HCT116 (cell line): ENCODE measurements around the gene PRIMA1. TPM values are rescaled to one million over a fixed set of nuclear protein-coding genes. Genes with fewer than 3 reads are reported as not detected.

Experiments
- ATAC-seq: fragments of 200-7000 bp; cut with Tn5 transposase; 2 replicates; pipeline ENCODE4 v1.9.1; 2020; ENCODE audit warnings: mild to moderate bottlenecking, moderate library complexity
- BruUV-seq: library from RNA; stranded (reverse); fragments of 400-500 nt; replicated peaks from 2 replicates; lab custom pipeline; 2021; lab: Mats Ljungman, UMichigan
- CTCF ChIA-PET: fragments of 300-600 bp; sonication (Branson Sonifier 250); formaldehyde crosslinking; loops from one replicate; lab custom pipeline; 2021; ENCODE audit warnings: antibody characterized with exemption; lab: Charles Lee
- POLR2A ChIA-PET: fragments of 300-600, 350-600 bp; sonication (Branson Sonifier 250); formaldehyde crosslinking; loops from one replicate; lab custom pipeline; 2021; ENCODE audit warnings: antibody characterized with exemption; lab: Charles Lee
- RAD21 ChIA-PET, 2 experiments: fragments of 300-600 bp; sonication (Branson Sonifier 250); formaldehyde crosslinking; loops; one replicate each; lab custom pipeline; 2023; ENCODE audit warnings: low total read pairs in 2 of 2; ENCODE audit not compliant: uncharacterized antibody in 2 of 2, unreplicated experiment in 2 of 2, low non-redundant PET in 1 of 2; lab: Charles Lee
- DNase-seq: peaks from one replicate; pipeline ENCODE4 v3.0.0-alpha.2; 2010; ENCODE audit warnings: low read depth, low spot score
- H2AFZ ChIP-seq: fragments of 200-600 bp; shearing (Covaris generic), sonication (generic); 2 replicates; pipeline ENCODE4 v1.6.1; 2017; ENCODE audit warnings: low read depth, mixed run types, mixed read lengths, antibody characterized with exemption, low read length; ENCODE audit not compliant: poor library complexity, severe bottlenecking
- H3K27ac ChIP-seq: 2 replicates; pipeline ENCODE4 v1.5.1; 2012; ENCODE audit warnings: low read depth, low read length
- H3K27me3 ChIP-seq: fragments of 200-600 bp; sonication (generic); 2 replicates; pipeline ENCODE4 v1.6.1; 2016; ENCODE audit warnings: mixed run types, low read length, mixed read lengths; ENCODE audit not compliant: insufficient read depth
- H3K36me3 ChIP-seq, 2 experiments: fragments of 200-500 bp in 1 of 2; fragments of 200-600 bp in 1 of 2; sonication (Bioruptor generic) in 1 of 2; sonication (generic) in 1 of 2; 2 replicates each; pipeline versions ENCODE4 v1.5.1 to v1.6.1; 2014 to 2016; ENCODE audit warnings: low read length in 2 of 2, inconsistent platforms in 1 of 2, mixed read lengths in 1 of 2, mixed run types in 1 of 2; ENCODE audit not compliant: insufficient read depth in 2 of 2, control insufficient read depth in 1 of 2
- H3K4me1 ChIP-seq, 2 experiments: fragments of 200-600 bp in 1 of 2; sonication (generic) in 1 of 2; 2 replicates each; pipeline versions ENCODE4 v1.5.1 to v1.6.1; 2012 to 2017; ENCODE audit warnings: low read length in 2 of 2, inconsistent platforms in 1 of 2, mild to moderate bottlenecking in 1 of 2, mixed read lengths in 1 of 2, mixed run types in 1 of 2, moderate library complexity in 1 of 2; ENCODE audit not compliant: insufficient read depth in 2 of 2, control insufficient read depth in 1 of 2
- H3K4me2 ChIP-seq: fragments of 200-600 bp; sonication (generic); 2 replicates; pipeline ENCODE4 v1.6.1; 2017; ENCODE audit warnings: mixed run types, low read length, mixed read lengths
- H3K4me3 ChIP-seq, 2 experiments: fragments of 200-600 bp in 1 of 2; sonication (generic) in 1 of 2; replicated peaks in 1 of 2; 2 replicates each; pipeline ENCODE4 v1.5.1; 2011 to 2016; ENCODE audit warnings: low read length in 2 of 2, control low read depth in 1 of 2, low read depth in 1 of 2, mild to moderate bottlenecking in 1 of 2, mixed read lengths in 1 of 2, mixed run types in 1 of 2
- H3K79me2 ChIP-seq: fragments of 200-600 bp; sonication (generic); 2 replicates; pipeline ENCODE4 v1.6.1; 2017; ENCODE audit warnings: mild to moderate bottlenecking, mixed run types, low read length, moderate library complexity, mixed read lengths; ENCODE audit not compliant: insufficient read depth
- H3K9ac ChIP-seq: fragments of 200-600 bp; sonication (generic); 2 replicates; pipeline ENCODE4 v1.6.1; 2016; ENCODE audit warnings: low read length, mixed read lengths
- H3K9me2 ChIP-seq: fragments of 200-600 bp; sonication (generic), shearing (Covaris generic); 2 replicates; pipeline ENCODE4 v1.6.1; 2017; ENCODE audit warnings: mixed run types, mild to moderate bottlenecking, moderate library complexity; ENCODE audit not compliant: insufficient read depth
- H3K9me3 ChIP-seq, 2 experiments: fragments of 200-500 bp in 1 of 2; fragments of 200-600 bp in 1 of 2; sonication (Bioruptor generic) in 1 of 2; sonication (generic) in 1 of 2; 2 replicates each; pipeline ENCODE4 v1.6.1; 2014 to 2017; ENCODE audit warnings: low read length in 2 of 2, mixed read lengths in 2 of 2, inconsistent platforms in 1 of 2, low read depth in 1 of 2, mild to moderate bottlenecking in 1 of 2, mixed run types in 1 of 2, moderate library complexity in 1 of 2; ENCODE audit not compliant: control insufficient read depth in 1 of 2, insufficient read depth in 1 of 2
- H4K20me1 ChIP-seq: fragments of 200-600 bp; sonication (generic), shearing (Covaris generic); 2 replicates; pipeline ENCODE4 v1.6.1; 2017; ENCODE audit warnings: mixed run types, mild to moderate bottlenecking, moderate library complexity; ENCODE audit not compliant: insufficient read depth
- ATF3 ChIP-seq: IDR thresholded peaks from 2 replicates; pipeline ENCODE4 v1.6.1; 2012
- CBX3 ChIP-seq: IDR thresholded peaks from 2 replicates; pipeline ENCODE4 v1.6.1; 2012; ENCODE audit warnings: low read depth
- CEBPB ChIP-seq: IDR thresholded peaks from 2 replicates; pipeline ENCODE4 v1.6.1; 2012; ENCODE audit warnings: low read depth
- EZH2 ChIP-seq: fragments of 200-600 bp; sonication (generic); IDR thresholded peaks from 2 replicates; pipeline ENCODE4 v1.6.1; 2017; ENCODE audit warnings: antibody characterized with exemption, mixed run types
- POLR2A ChIP-seq: IDR thresholded peaks from 2 replicates; pipeline ENCODE4 v1.7.0; 2011; ENCODE audit warnings: borderline replicate concordance; ENCODE audit not compliant: insufficient read depth, insufficient read length; ENCODE audit errors: extremely low read depth
- REST ChIP-seq: IDR thresholded peaks from 2 replicates; pipeline ENCODE4 v1.6.1; 2012; ENCODE audit warnings: low read depth
- SIN3A ChIP-seq: IDR thresholded peaks from 2 replicates; pipeline ENCODE4 v1.6.1; 2012; ENCODE audit warnings: low read depth
- SP1 ChIP-seq: IDR thresholded peaks from 2 replicates; pipeline ENCODE4 v1.6.1; 2012; ENCODE audit warnings: low read depth
- SRF ChIP-seq: IDR thresholded peaks from 2 replicates; pipeline ENCODE4 v1.6.1; 2012; ENCODE audit warnings: low read depth
- TCF7L2 ChIP-seq: IDR thresholded peaks from 2 replicates; pipeline ENCODE4 v1.7.0; 2011; ENCODE audit warnings: borderline replicate concordance, inconsistent platforms; ENCODE audit not compliant: insufficient read depth, insufficient read length; ENCODE audit errors: extremely low read depth
- YY1 ChIP-seq: IDR thresholded peaks from 2 replicates; pipeline ENCODE4 v1.6.1; 2011; ENCODE audit warnings: low read length, low read depth, moderate library complexity, mild to moderate bottlenecking; ENCODE audit not compliant: insufficient replicate concordance; ENCODE audit errors: extremely low read depth
- ZNF274 ChIP-seq: fragments of 200-500 bp; sonication (Bioruptor generic); IDR thresholded peaks from 2 replicates; pipeline ENCODE4 v1.6.1; 2014; ENCODE audit warnings: mild to moderate bottlenecking, low read depth, low read length, inconsistent platforms
- intact Hi-C: fragments of 100-400 bp; cut with micrococcal nuclease; formaldehyde crosslinking; loops from 2 replicates; pipeline ENCODE4 v1.10.0; 2022
- total RNA-seq: library from RNA; stranded (reverse); gene quantifications from one replicate; pipeline ENCODE4 v1.2.1, GENCODE V29; 2021; ENCODE audit not compliant: unreplicated experiment
- TF ChIP-seq, protein P1 (sequence below): IDR thresholded peaks from 2 replicates; pipeline ENCODE4 v1.6.1; 2012

PRIMA1 gene
- total RNA-seq, 1 experiment from 2014 or later: 1.5 TPM

DNA sequence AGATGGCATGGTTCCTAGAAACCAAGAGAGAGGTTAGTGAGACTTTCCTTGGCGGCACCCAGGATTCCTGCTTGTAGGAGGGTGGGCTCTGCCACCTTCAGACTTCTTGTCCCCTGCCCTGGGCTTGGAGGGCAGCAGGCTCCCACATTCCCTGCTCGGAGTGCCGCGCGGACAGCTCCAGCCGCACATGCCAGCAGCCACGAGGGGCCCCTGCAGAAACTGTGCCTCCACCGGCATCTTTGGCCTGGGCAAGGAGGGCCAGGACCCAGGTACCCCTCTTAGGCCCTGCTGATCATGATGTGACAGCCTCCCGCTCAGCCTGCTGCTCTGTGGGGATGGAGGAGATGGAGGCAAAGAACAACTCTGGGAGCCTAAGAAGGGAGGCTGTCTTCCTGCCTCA lies 62.3 kb downstream of the PRIMA1 start:
- Histone ChIP-seq H3K36me3 (no peaks in the 10 kb centered on the region), H3K4me2 (no peak overlapping the region), H3K9me3 (no peaks in the 10 kb centered on the region), H3K4me1 (peaks cover 4 to 17% of the 10 kb centered on the region in 2 experiments), H3K9ac (no peak overlapping the region), H4K20me1 (no peaks in the 10 kb centered on the region), H2AFZ (no peak overlapping the region), H3K27ac (no peak overlapping the region), H3K27me3 (no peaks in the 10 kb centered on the region), H3K79me2 (no peaks in the 10 kb centered on the region), H3K4me3 (no peak overlapping the region), H3K9me2 (no peaks in the 10 kb centered on the region)
- DNase-seq (no peak), ATAC-seq (no peak)
- ChIA-PET RAD21 (no interaction called here), CTCF (no interaction called here), POLR2A (no interaction called here)
- no TSS peak for BruUV-seq
- intact Hi-C loops: no loop called here
- no peak for TF ChIP-seq SIN3A
- TF ChIP-seq CBX3: no peak
- no peak for TF ChIP-seq POLR2A
- no peak for TF ChIP-seq ZNF274
- TF ChIP-seq ATF3: no peak
- no peak for TF ChIP-seq SRF
- no peak for TF ChIP-seq REST
- no peak for TF ChIP-seq SP1
- no peak for TF ChIP-seq TCF7L2
- TF ChIP-seq YY1: no peak
- TF ChIP-seq, protein P1, sequence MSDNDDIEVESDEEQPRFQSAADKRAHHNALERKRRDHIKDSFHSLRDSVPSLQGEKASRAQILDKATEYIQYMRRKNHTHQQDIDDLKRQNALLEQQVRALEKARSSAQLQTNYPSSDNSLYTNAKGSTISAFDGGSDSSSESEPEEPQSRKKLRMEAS: no peak
- no peak for TF ChIP-seq EZH2
- no peak for TF ChIP-seq CEBPB
